GM21723 (cell line): ENCODE results near the gene EML1.

ENCODE experiments used
- ATAC-seq: cut with Tn5 transposase; IDR thresholded peaks from one replicate; pipeline ENCODE4 v1.9.1; 2021; ENCODE audit warnings: mild to moderate bottlenecking, moderate library complexity; ENCODE audit not compliant: unreplicated experiment

The EML1 gene

DNA sequence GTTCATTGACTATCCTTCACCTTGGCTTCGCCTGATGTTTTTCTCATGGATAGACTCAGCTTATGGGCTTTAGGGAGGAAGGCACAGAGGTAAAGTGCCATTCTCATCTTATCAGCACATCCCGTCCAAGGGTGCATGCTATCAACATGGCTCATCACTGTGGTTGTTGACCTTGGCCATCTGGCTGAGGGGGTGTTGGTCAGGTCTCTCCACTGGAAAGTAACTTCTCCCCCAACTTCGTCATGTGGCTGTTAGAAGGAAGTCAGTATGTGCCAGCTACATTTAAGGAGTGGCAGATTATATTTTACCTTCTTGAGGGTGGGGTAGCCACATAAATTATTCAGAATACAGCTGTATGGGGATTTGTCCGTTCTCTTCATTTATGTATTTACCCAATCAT lies 68.9 kb downstream of the EML1 start:
- ATAC-seq = no peak

DNA sequence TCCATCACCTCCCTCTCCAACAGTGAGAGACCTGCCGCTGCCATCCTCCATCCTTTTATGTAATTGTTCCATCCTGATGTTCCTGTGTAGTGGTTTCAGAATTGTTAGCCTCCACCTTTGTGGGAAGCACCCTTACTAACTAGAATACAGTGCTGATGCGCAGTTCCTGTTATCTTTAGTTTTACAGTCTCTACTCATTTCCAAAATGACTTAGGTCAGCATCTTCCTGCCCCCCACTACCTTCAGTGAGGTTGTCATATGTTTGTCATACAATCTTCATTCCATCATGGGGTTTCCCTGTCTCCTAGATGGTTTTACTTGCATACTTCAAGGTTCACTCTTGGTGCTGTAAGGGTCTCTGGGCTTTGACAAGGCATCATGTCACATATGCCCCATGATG lies 69.8 kb downstream of the EML1 start:
- no peak for ATAC-seq

DNA sequence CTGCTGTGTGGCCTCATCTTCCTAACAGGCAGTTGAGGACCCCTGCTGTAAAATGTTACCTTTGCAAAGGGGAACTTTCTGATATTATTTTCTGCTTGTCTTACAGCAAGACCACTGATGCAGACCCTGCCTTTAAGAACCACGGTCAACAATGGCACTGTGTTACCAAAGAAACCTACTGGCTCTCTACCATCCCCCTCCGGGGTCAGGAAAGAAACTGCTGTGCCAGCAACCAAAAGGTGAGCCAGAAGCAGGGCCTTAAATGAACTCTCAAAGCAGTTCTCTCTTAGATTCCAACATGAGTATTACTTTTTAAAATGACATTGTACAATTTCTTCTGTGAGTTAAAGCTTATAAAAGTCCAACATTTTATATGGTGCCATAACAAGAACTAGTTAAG lies 72.2 kb downstream of the EML1 start:
- ATAC-seq = no peak

DNA sequence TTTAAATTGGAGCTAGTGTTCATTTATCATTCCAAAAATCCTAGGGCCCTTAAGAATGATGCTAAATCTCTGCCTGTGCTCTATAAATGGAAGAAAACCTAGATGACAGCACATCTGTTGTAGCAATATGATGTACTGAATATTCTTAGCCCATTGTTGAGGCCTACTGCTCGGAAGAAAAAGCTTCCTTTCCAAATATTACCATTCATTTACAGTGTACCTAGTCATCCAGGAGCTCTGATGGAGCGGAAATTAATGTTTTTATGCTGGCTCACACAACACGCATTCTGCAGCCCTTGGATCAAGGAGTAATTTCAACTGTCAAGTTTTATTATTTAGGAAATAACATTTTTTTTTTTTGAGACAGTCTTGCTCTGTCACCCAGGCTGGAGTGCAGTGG lies 77.4 kb downstream of the EML1 start:
- no peak for ATAC-seq

DNA sequence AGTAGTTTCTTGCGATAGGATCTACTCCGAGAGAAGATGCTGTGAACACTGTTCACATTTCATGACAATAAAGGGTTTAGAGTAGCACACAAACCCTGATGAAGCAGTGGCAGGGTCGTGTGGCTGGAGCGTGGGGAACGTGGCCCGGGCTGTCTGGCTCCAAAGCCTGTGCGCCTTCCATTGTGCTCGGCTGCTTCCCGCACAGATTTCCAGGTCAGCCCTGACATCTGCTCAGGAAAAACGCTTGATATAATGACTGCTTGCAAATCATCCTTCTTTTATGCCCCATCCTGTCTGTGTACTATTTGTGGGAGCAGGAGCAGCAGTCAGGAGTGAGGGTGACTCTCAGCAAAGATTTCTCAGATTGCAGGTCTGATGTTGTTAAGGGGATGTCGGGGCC lies 78.6 kb downstream of the EML1 start:
- ATAC-seq = no peak

DNA sequence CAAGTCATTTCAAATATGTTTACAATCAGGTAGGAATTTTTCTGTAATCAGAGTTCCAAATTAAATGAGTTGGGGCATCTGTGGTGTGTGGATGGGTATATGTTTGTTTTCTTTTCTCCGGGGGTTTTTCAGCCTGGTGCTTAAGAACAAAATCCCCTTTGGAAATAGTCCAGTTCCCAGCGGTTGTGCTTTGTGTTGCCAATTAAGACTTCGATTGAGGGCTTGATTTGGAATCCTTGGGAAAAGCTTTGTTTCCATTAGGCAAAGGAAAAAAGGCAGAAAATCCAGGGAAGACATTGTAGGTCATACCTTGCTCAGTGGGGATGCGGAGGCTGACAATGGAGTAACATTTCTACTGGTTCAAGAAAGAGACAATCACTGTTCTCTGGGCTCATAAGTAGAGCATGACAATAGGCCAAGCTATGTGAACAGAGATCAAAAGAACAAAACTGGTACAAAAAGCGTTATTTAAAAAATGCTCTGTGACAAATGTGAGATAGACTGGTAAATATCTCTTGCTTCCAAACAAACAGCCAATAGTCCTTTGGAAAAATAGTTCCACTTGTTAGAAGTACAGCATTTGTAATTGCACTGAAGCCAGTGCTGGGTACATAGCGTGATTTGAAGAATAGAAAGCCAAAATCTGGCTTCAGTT lies 79.7 kb downstream of the EML1 start:
- no peak for ATAC-seq

DNA sequence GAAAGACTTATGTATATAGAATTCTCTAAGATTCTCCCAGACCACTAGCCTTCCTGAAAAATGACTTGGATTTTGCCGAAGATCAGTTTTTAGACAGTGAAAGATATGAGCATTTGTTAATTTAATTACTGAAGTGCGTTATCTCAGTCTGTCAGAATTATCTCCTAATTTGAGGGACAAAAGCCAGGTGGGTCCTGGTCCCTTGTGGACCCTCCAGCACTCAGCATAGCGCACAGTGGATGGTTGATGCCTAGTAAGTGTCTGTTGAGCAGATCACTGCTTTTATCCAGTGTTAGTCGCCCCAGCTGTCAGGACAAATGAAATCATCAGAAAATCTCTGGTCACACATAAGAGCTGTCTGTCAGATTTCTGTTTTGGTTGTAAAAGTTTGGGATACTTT lies 80.4 kb downstream of the EML1 start:
- ATAC-seq = no peak

DNA sequence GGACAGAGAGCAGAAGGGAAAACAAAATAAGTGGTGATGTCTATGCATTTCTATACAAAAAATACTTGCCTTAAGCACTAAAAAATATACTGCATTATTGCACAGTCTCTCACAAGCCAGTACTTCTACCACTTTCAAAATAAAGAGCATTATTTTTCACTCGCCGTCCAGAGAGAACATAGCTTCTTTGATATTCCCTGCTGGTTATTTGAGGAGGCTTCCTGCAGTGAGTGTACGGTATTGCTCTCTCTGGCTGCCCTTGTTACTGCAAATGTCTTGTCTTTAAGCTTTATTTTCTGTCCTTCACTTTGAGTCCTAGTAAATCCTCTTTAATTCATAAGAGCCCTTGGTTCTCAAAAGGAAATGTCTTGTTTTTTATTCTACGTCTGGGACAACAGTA lies 81.1 kb downstream of the EML1 start:
- ATAC-seq = no peak

DNA sequence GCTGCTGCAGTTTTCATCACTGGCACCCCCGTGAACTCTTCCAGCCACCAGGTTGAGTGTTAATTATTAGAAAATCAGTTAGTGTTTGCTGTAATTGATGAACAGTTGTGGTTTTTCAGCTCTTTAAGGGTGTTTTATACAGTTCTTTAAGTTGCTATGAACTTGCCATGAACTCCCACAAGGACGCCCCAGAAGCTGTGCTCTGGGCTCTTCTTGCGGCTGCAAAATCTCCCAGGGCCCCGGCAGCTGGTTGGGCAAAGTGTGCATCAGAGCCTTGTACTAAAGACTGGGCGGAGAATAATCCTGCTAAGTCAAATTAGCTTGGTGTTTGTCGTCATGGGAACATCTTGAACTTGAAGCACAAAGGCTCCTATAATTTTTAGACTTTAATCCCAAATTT lies 82.2 kb downstream of the EML1 start:
- no peak for ATAC-seq

DNA sequence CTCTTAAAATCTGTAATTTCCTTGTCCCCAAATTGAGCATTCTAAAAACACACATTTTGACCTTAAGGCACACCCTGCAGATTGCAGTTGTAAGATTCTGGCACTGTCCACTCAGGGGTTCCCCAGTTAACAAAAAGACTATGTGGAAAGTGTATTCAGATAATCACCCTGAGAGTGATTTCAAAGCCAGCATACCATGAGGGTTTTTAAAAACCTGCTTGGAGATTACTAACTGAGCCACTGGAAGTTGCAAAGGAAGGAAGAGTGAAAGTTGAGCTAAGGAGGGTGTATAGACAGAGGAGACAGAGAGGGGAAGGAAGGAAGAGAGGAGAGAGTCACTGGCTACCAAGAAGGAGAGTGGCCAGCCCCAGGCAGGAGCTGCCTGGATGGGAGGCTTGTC lies 82.6 kb downstream of the EML1 start:
- no peak for ATAC-seq

DNA sequence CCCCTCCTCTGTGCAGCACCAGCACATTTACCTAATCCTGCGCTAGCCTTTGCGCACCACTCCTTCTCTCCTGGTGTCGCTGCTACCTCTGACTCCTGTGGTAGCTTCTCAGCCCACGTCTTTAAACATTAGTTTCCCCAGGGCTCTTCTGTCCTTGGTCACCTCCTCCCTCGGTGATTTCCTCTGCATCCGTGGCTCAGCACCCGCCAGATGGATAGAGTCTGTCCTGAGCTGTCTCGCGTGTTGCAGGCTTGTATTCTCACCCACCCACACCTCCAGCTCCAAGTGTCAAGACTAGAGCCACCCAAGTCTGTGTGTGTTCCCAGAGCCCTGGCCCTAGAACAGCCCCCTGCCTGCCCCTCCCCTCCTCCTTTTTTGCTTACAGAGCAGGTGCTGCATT lies 83.2 kb downstream of the EML1 start:
- ATAC-seq = no peak

DNA sequence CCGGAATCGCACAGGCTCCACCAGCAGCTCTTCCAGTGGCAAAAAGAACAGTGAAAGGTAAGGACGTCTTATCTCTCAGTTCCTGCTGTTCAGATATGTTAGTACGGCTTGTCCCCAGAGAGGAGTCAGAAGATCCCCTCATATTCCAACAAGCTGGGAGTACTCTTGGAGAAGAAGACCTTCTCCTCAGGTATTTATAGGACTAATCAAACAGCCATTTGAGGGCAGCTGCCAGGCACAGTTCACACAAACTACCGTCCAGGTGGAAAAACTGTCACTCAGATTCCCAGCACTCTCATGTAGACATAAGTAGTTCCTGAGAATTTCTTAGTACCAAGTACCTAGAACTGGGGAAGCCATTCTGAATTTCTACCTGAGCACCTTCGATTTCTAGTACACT lies 85.3 kb downstream of the EML1 start:
- no peak for ATAC-seq

DNA sequence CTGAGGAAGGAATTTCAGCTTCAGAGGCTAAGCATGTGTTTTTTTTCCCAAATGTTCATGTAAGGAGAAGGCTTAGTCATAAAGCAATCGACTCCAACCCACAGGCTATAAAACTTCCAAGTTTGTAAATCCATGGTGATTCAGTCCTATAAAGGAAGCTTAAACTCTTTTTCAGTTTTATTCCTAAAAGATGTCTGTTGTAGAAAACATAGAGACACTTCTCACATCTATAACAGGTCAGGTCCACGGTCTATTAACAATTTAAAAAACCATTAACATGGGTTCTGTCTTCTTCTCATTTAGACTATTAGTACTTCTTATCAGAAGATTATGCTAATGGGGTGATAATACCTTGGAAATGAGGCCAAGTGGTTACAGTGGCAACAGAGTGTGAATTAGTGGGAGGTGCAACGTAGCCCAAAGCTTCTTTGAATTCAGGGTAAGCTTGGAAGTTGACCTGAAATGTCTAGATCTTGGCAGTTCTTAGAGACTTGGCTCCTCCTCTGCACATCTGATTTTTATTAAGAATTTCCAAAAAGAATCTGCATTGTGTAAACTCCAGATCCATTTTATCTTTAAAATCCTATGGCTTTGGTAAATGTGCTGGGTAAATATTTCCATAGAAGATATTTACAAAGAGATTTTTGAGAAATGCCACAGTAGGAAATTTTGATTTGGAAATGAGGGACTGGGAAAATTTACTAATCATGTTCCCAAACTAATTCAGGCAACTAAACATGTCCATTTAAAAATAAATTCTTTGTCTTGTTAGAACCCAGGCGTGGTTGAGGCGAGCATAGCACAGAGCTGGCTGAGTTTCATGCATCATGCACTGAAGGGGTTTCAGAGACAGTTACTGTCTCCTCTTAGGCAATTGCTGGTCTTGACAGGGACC lies 86.4 kb downstream of the EML1 start:
- no peak for ATAC-seq

DNA sequence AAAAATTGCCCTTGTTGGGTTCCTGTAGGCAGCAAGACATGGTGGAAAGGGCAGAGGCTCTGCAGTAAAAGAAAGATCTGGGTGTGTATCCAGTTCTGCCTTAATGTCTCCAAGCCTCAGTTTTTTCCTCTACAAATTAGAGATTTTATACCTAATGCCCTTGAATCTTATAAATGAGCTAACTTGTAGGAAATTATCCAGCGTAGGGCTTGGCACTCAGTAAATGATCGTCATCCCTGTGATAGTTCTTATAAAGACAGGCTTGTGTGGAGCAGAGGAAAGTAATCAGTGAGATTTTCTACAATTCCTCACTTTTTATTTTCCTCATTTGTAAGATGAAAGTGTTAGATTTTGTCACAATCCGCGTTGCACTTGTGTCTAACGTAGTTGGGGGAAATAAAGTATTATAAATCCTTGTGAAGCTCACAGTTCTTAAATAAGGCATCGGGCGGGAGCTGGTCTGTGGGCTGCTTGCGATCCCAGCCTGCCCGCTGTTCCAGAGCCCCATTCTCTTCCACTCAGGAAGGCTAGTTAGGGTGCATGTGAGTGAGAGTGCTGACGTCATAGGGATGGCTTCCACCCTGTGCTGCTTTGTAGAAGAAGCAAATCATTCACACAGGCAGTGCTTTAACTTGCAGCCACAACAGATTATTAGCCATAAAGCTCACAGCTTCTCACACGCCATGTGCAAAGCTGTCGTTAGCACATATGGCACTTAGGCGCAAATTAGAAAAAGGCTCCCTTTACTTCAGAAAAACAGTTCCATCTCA lies 87.6 kb downstream of the EML1 start:
- no peak for ATAC-seq

DNA sequence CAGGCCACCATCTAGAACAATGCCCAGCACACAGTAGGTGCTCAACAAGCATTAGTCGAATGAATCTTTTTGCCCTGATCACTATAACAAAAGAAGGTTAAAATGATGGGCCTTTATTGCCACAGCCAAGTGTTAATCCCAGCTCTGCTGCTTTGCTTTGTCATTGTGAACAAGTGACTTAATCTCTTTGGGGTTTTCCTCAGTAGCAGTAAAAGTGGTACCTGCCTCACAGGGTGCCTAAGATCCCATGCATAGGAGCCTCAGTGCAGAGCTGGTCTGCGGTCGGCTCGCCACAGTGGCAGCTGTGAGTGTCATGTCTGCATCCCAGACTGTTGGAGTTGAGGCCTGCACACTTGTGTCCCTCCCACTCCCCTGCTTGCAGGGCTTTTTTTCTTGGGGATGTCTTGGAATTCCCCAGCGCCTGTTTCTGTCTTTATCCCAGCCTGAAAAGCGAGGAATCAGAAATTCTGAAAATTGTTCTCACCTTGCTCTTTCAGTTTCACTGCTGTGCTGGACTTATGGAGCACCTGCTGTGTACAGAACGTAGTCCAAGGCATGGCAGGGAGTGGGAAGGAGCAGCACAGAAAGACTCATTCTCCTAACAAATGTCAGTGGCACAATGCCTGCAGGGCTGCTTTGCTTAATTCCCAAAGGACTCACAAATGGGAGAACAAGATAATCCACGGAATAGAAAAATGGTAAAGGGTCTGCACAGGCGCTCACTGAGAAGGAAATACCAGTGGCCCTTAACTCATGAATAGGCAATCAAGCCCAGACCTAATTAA lies 90.8 kb downstream of the EML1 start:
- no peak for ATAC-seq

DNA sequence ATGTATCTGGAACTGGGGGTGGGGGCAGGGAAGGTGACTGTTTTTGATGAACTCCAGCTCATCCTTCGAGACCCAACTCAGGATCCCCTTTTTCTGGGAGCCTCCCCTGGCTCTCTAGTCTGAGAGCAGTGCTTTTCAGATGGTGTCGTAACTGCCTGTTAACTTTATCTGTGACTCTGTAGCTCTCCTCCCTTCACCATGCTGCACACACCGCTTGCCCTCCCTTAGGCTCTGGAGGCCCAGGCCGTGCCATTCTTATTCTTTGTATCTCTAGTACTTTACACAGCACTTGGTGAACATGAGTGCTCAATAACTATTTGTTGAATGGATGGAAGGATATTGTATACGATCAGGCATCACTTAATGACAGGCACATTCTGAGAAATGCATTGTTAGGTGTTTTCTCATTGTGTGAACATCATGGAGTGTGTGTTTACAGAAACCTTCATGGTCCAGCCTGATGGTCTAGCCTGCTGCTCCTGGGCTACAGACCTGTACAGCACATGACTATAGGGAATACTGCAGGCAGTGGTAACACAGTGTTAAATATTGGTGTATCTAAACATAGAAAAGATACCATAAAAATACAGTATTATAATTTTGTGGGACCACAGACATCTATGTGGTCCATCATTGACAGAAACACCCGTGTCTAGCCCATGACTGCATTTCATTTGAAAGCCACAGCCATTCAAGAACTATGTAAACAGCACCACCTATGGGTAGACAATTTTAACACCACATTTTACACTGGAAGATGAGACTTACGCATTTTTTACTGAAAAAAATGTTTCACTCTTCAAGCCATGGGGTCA lies 91.8 kb downstream of the EML1 start:
- ATAC-seq = peak; percentile 61

DNA sequence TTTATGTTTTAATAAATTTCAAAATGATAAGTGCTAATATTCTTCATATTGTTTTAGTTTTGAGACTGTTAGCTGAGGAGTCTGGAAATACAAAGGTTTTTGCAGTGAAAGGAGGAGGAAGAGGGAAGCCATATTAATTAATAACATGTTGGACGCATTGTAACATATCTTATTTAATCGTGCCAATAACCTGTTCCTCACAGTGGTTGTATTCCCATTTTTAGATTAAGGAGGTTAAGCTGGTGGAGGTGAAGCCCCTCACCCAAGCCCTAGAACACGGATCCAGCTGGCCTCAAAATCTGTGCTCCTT lies 92.4 kb downstream of the EML1 start:
- no peak for ATAC-seq

DNA sequence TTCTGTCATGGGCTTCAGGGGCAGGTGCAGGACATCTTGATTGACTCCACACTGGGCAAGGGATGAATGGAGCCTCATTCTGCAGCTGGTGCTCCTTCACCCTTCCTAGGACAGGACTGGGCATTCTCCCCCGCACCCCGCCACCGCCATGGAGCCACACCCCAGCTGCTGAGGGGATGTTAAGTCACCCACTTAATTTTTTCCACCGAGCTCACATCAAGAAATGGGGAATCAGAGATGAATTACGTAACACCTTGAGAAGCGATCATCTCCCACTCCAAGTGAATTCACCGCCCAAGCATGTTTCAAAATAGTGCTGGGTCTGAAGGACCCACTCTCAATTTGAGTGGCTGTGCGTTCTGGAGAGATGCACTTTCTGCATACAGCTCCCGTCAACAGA lies 94.2 kb downstream of the EML1 start:
- ATAC-seq = no peak

DNA sequence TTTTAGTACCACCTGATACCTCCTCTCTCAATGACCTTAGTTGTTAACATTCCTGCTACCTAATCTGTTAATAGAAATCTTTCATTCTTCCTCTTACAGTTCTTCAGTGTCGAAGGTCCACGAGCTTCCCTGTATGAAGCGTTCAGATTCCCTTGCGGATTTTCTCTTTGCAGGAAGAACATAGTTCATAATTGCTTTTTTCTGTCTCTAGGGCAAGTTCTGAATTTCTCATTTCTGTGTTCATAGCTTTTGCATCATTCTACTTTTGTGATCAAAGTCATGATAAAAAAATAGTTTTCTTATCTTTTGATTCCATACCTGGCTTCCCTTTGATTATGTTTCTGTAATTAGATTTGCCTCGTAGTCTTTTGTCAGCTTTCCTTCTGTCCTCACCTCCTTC lies 94.9 kb downstream of the EML1 start:
- ATAC-seq = no peak

DNA sequence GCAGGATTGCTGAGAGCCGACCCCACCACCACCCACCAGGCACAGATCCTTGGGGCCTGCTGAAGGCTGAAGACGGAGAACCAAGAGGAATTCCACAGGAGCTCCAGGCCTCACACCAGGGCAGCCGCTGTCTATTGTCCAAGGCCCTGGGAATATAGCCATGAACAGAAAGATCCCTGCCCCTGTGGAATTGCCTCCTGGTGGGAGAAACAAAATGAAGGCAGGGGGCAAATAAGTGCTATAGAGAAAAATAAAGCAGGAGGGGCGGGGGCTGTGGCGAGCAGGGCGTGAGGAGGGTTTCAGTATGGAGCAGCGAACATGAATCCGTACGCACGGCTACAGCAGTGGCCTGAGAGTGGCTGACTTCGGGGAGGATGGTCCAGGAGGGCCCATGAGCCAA lies 96.1 kb downstream of the EML1 start:
- no peak for ATAC-seq
